Measurements from ENCODE around the gene CC2D2A. TPM values are rescaled to one million over a fixed set of nuclear protein-coding genes. Genes with fewer than 3 reads are reported as not detected.

Gene CC2D2A
- total RNA-seq, 1 donor from 2014 or later = 24.0 TPM

DNA sequence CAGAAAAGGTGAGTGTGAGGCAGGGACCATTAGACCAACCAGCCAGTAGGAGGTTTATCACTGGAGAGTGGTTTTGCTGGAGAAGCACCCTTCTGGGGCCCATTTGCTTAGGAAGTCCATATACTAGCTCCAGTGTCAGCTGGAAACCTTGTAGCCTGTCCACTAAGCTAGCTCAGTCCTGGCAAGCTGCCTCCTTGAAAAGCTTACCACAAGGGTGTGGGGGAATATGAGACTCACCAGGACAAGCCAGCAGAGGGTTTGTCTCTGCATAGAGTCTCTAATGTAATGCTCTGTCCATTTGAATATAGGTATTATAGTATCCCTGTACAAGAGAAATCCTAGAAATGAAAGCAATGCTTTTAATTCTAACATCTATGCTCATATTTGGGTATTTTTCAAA, 99.1 kb downstream of the CC2D2A start:
- no peak overlapping the region for H3K27ac Mint-ChIP-seq
- peaks cover 44% of the 10 kb centered on the region for H3K36me3 Mint-ChIP-seq
- no peaks in the 10 kb centered on the region for H3K27me3 Mint-ChIP-seq (ENCODE audit: low read depth)
- DNase-seq (ENCODE audit: low spot score in 2 of 2, unreplicated experiment in 2 of 2) = no peak
- TF ChIP-seq, protein P1, sequence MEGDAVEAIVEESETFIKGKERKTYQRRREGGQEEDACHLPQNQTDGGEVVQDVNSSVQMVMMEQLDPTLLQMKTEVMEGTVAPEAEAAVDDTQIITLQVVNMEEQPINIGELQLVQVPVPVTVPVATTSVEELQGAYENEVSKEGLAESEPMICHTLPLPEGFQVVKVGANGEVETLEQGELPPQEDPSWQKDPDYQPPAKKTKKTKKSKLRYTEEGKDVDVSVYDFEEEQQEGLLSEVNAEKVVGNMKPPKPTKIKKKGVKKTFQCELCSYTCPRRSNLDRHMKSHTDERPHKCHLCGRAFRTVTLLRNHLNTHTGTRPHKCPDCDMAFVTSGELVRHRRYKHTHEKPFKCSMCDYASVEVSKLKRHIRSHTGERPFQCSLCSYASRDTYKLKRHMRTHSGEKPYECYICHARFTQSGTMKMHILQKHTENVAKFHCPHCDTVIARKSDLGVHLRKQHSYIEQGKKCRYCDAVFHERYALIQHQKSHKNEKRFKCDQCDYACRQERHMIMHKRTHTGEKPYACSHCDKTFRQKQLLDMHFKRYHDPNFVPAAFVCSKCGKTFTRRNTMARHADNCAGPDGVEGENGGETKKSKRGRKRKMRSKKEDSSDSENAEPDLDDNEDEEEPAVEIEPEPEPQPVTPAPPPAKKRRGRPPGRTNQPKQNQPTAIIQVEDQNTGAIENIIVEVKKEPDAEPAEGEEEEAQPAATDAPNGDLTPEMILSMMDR (IDR thresholded peaks at IDR 0.05; ENCODE audit: unreplicated experiment) = no peak
- H3K4me3 Mint-ChIP-seq = no peak overlapping the region
- no peaks in the 10 kb centered on the region for H3K9me3 Mint-ChIP-seq
- no peaks in the 10 kb centered on the region for H3K4me1 Mint-ChIP-seq

DNA sequence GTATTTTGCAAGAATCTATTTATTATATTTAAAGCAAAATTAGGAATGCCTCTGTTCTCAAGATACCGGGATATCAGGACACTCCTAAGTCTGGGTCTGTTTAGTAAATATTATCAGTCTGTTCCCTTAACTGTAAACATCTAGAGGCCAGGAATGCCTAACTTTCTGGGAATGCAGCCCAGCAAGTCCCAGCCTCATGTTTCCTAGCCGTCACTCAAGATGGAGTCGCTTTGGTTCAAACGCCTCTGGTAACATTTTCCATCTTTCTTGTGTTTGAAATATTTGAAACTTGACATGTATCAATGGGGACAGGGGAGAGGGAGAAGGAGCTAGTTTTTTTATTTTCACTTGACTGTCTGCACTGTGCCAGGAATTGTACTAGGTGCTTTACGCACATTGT, 100.1 kb downstream of the CC2D2A start:
- Mint-ChIP-seq H3K27me3 (ENCODE audit: low read depth) (no peaks in the 10 kb centered on the region), H3K9me3 (no peaks in the 10 kb centered on the region), H3K4me1 (no peaks in the 10 kb centered on the region), H3K36me3 (peaks cover 40% of the 10 kb centered on the region), H3K27ac (no peak overlapping the region), H3K4me3 (no peak overlapping the region)
- TF ChIP-seq, protein P1 (IDR thresholded peaks at IDR 0.05; ENCODE audit: unreplicated experiment) = no peak
- DNase-seq (ENCODE audit: low spot score in 2 of 2, unreplicated experiment in 2 of 2) = no peak

DNA sequence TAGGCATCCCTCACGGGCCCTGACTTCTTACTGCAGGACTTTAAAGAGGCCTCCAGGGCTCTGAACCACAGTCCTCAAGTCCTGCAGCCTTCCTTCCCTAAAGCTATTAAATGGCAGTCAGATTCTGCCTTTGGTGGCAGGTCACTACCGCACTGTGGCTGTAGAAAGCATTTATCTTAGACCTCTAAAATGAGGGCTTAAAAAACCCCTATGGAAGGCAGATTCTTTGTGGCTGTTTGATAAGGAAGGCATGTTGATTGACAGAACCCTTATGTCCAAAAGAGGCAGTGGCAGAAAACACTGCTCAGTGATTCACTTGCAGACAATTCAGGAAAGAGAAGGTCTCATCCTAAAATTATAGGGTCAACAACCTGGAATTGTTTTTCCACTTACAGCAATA, 106.3 kb downstream of the CC2D2A start:
- Mint-ChIP-seq H3K27me3 (ENCODE audit: low read depth) (no peaks in the 10 kb centered on the region), H3K4me1 (no peaks in the 10 kb centered on the region), H3K4me3 (no peak overlapping the region), H3K27ac (no peak overlapping the region), H3K9me3 (no peaks in the 10 kb centered on the region), H3K36me3 (peaks cover 2% of the 10 kb centered on the region)
- no peak for DNase-seq (ENCODE audit: low spot score in 2 of 2, unreplicated experiment in 2 of 2)
- TF ChIP-seq, protein P1 (IDR thresholded peaks at IDR 0.05; ENCODE audit: unreplicated experiment) = no peak

DNA sequence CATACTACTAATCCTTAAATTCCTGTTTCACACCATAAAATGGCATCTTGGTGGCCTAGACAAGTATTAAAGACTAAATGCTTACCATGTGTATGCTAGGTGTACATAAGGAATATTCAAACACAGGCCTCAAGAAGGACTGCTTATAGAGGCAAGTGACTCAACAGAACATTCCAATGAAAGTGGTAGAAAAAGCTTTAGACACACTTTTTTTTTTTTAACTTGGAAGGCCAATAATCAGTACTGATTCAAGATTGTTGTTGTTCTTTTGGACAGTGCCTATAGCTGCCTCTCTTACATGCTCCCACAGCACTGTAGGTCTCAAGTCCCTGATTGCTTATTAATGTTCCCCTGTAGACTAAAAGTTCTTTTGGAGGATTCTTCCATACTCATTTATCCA, 107.8 kb downstream of the CC2D2A start:
- TF ChIP-seq, protein P1 (IDR thresholded peaks at IDR 0.05; ENCODE audit: unreplicated experiment) = no peak
- H3K27ac Mint-ChIP-seq = no peak overlapping the region
- DNase-seq (ENCODE audit: low spot score in 2 of 2, unreplicated experiment in 2 of 2) = no peak
- no peaks in the 10 kb centered on the region for H3K27me3 Mint-ChIP-seq (ENCODE audit: low read depth)
- no peaks in the 10 kb centered on the region for H3K9me3 Mint-ChIP-seq
- H3K4me1 Mint-ChIP-seq = no peaks in the 10 kb centered on the region
- H3K4me3 Mint-ChIP-seq = no peak overlapping the region
- peaks cover 11% of the 10 kb centered on the region for H3K36me3 Mint-ChIP-seq

DNA sequence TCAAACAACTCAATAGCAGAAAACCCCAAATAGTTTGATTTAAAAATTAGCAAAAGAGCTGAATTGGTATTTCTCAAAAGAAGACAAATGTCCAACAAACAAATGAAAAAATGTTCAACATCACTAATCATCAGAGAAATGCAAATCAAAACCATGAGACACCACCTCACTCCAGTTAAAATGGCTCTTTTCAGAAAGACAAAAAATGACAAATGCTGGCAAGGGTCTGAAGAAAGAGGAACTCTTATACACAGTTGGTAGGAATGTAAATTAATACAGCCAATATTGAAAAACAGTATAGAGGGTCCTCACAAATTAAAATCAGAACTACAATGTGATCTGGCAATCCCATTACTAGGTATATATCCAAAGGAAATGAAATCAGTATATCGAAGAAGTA, 115.1 kb downstream of the CC2D2A start:
- H3K27ac Mint-ChIP-seq = no peak overlapping the region
- no peaks in the 10 kb centered on the region for H3K27me3 Mint-ChIP-seq (ENCODE audit: low read depth)
- H3K4me3 Mint-ChIP-seq = no peak overlapping the region
- peaks cover 30% of the 10 kb centered on the region for H3K36me3 Mint-ChIP-seq
- TF ChIP-seq, protein P1 (IDR thresholded peaks at IDR 0.05; ENCODE audit: unreplicated experiment) = no peak
- DNase-seq (ENCODE audit: low spot score in 2 of 2, unreplicated experiment in 2 of 2) = no peak
- H3K4me1 Mint-ChIP-seq = no peaks in the 10 kb centered on the region
- peaks cover 11% of the 10 kb centered on the region for H3K9me3 Mint-ChIP-seq

DNA sequence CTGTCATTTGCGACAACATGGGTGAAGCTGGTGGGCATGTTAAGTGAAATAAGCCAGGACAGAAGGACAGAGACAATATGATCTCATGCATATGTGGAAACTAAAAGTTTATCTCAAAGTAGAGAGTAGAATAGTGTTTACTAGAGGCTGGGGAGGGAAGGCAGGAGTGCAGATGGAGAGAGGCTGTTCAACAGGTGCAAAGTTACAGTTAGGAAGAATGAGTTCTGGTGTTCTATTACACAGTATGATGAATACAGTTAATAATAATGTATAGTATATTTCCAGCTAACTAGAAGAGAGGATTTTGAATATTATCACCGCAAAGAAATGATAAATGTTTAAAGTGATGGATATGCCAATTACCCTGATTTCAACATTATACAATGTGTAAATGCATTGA, 115.6 kb downstream of the CC2D2A start:
- H3K4me3 Mint-ChIP-seq = no peak overlapping the region
- H3K27me3 Mint-ChIP-seq (ENCODE audit: low read depth) = no peaks in the 10 kb centered on the region
- H3K4me1 Mint-ChIP-seq = no peaks in the 10 kb centered on the region
- H3K9me3 Mint-ChIP-seq = peaks cover 11% of the 10 kb centered on the region
- DNase-seq (ENCODE audit: low spot score in 2 of 2, unreplicated experiment in 2 of 2) = no peak
- TF ChIP-seq, protein P1 (IDR thresholded peaks at IDR 0.05; ENCODE audit: unreplicated experiment) = no peak
- H3K36me3 Mint-ChIP-seq = peaks cover 30% of the 10 kb centered on the region
- no peak overlapping the region for H3K27ac Mint-ChIP-seq

Data from mesothelial cell of epicardium (in vitro differentiated cells).